IMR-90 (cell line): Measurements from ENCODE around the gene SLC49A4. TPM values are rescaled to one million over a fixed set of nuclear protein-coding genes. Genes with fewer than 3 reads are reported as not detected.
"Not testable (repeated sequence)": the region's sequence is repeated elsewhere in the genome, so short reads cannot be mapped to it uniquely, and the experiment has no call there.

Experiments used
- ATAC-seq: fragments of 200-7000 bp; cut with Tn5 transposase; 2 replicates; pipeline ENCODE4 v1.9.1; 2020; ENCODE audit warnings: low read depth, mild to moderate bottlenecking, moderate library complexity
- BruUV-seq: library from RNA; stranded (reverse); fragments of 400-500 nt; replicated peaks from 2 replicates; lab custom pipeline; 2021; lab: Mats Ljungman, UMichigan
- CTCF ChIA-PET: fragments of 300-600 bp; formaldehyde crosslinking; extraction: SDS; loops from one replicate; lab custom pipeline; 2021; ENCODE audit warnings: antibody characterized with exemption; lab: Yijun Ruan, JAX
- POLR2A ChIA-PET: fragments of 300-600 bp; sonication (Branson Sonifier 250); formaldehyde crosslinking; loops from one replicate; lab custom pipeline; 2022; ENCODE audit warnings: antibody characterized with exemption; ENCODE audit not compliant: unreplicated experiment; lab: Charles Lee
- DNase-seq: peaks from one replicate; pipeline ENCODE4 v3.0.0; 2013
- H2AFZ ChIP-seq: replicated peaks from 2 replicates; pipeline ENCODE3; 2013; ENCODE audit warnings: low read length, mild to moderate bottlenecking; ENCODE audit not compliant: poor library complexity
- H2AK5ac ChIP-seq: 2 replicates; pipeline ENCODE4 v1.6.1; 2013; ENCODE audit warnings: low read depth, low read length, inconsistent platforms
- H2AK9ac ChIP-seq: replicated peaks from 2 replicates; pipeline ENCODE3; 2013; ENCODE audit warnings: mild to moderate bottlenecking, low read depth, low read length, moderate library complexity; ENCODE audit not compliant: poor library complexity
- H2BK120ac ChIP-seq: 2 replicates; pipeline ENCODE4 v1.6.1; 2013; ENCODE audit warnings: low read depth, low read length, inconsistent platforms
- H2BK15ac ChIP-seq: 3 replicates; pipeline ENCODE4 v1.6.1; 2013; ENCODE audit warnings: low read depth, low read length, inconsistent platforms
- H2BK20ac ChIP-seq: 2 replicates; pipeline ENCODE4 v1.6.1; 2013; ENCODE audit warnings: low read depth, mild to moderate bottlenecking, inconsistent platforms, low read length, moderate library complexity
- H2BK5ac ChIP-seq: 2 replicates; pipeline ENCODE4 v1.6.1; 2013; ENCODE audit warnings: mild to moderate bottlenecking, low read depth, low read length, inconsistent platforms; ENCODE audit not compliant: poor library complexity, severe bottlenecking
- H3K14ac ChIP-seq: replicated peaks from 2 replicates; pipeline ENCODE4 v1.6.1; 2013; ENCODE audit warnings: low read depth, low read length, inconsistent platforms
- H3K18ac ChIP-seq: 2 replicates; pipeline ENCODE4 v1.6.1; 2013; ENCODE audit warnings: low read depth, low read length, control low read depth
- H3K23ac ChIP-seq: 2 replicates; pipeline ENCODE4 v1.6.1; 2013; ENCODE audit warnings: low read depth, low read length, inconsistent platforms
- H3K27ac ChIP-seq: 2 replicates; pipeline ENCODE4 v1.5.1; 2013; ENCODE audit warnings: mild to moderate bottlenecking, control low read depth, low read length; ENCODE audit not compliant: insufficient read depth
- H3K27me3 ChIP-seq: 2 replicates; pipeline ENCODE4 v1.6.1; 2013; ENCODE audit warnings: low read length; ENCODE audit not compliant: control insufficient read depth, insufficient read depth
- H3K36me3 ChIP-seq: 2 replicates; pipeline ENCODE4 v1.6.1; 2013; ENCODE audit warnings: low read length, mixed read lengths; ENCODE audit not compliant: control insufficient read depth, insufficient read depth
- H3K4ac ChIP-seq: 2 replicates; pipeline ENCODE4 v1.6.1; 2013; ENCODE audit warnings: low read depth, low read length, inconsistent platforms
- H3K4me1 ChIP-seq: 2 replicates; pipeline ENCODE4 v1.6.1; 2013; ENCODE audit warnings: low read length, mixed read lengths; ENCODE audit not compliant: control insufficient read depth, insufficient read depth
- H3K4me2 ChIP-seq: 2 replicates; pipeline ENCODE4 v1.6.1; 2013; ENCODE audit warnings: low read depth, mild to moderate bottlenecking, control low read depth, low read length, moderate library complexity
- H3K4me3 ChIP-seq: 2 replicates; pipeline ENCODE4 v1.5.1; 2013; ENCODE audit warnings: low read depth, mild to moderate bottlenecking, control low read depth, low read length, moderate library complexity; ENCODE audit not compliant: insufficient read depth
- H3K56ac ChIP-seq: 2 replicates; pipeline ENCODE4 v1.6.1; 2013; ENCODE audit warnings: low read length, inconsistent platforms; ENCODE audit not compliant: insufficient read depth; ENCODE audit errors: extremely low read depth
- H3K79me1 ChIP-seq, 2 experiments: 2 replicates each; pipeline ENCODE4 v1.6.1; 2013; ENCODE audit warnings: low read length in 2 of 2, inconsistent platforms in 1 of 2, low read depth in 1 of 2
- H3K9ac ChIP-seq: 2 replicates; pipeline ENCODE4 v1.6.1; 2013; ENCODE audit warnings: low read depth, low read length, control low read depth
- H3K9me1 ChIP-seq: 2 replicates; pipeline ENCODE4 v1.6.1; 2013; ENCODE audit warnings: low read length, inconsistent platforms; ENCODE audit not compliant: insufficient read depth
- H3K9me3 ChIP-seq: 2 replicates; pipeline ENCODE4 v1.6.1; 2013; ENCODE audit warnings: low read length; ENCODE audit not compliant: control insufficient read depth, insufficient read depth
- H4K20me1 ChIP-seq: 2 replicates; pipeline ENCODE4 v1.6.1; 2013; ENCODE audit warnings: low read length, inconsistent platforms; ENCODE audit not compliant: insufficient read depth
- H4K5ac ChIP-seq: 2 replicates; pipeline ENCODE4 v1.6.1; 2013; ENCODE audit warnings: mild to moderate bottlenecking, low read depth, low read length, control low read depth
- H4K8ac ChIP-seq, 2 experiments: 2 replicates each; pipeline ENCODE4 v1.6.1; 2013; ENCODE audit warnings: low read depth in 2 of 2, low read length in 2 of 2, control low read depth in 1 of 2, inconsistent platforms in 1 of 2
- H4K91ac ChIP-seq: 2 replicates; pipeline ENCODE4 v1.6.1; 2013; ENCODE audit warnings: low read depth, low read length, inconsistent platforms; ENCODE audit not compliant: insufficient read depth
- BHLHE40 ChIP-seq: fragments of 150-350 bp; IDR thresholded peaks from 2 replicates; pipeline ENCODE4 v1.6.1; 2016; ENCODE audit warnings: mild to moderate bottlenecking, low read depth, low read length
- CEBPB ChIP-seq: IDR thresholded peaks from 2 replicates; pipeline ENCODE4 v1.6.1; 2012; ENCODE audit warnings: low read depth, low read length, improper control_type of control experiment
- CHD1 ChIP-seq: IDR thresholded peaks from 2 replicates; pipeline ENCODE4 v1.6.1; 2012; ENCODE audit warnings: low read depth, low read length, improper control_type of control experiment
- FOS ChIP-seq: fragments of 150-350 bp; IDR thresholded peaks from 2 replicates; pipeline ENCODE4 v1.6.1; 2016; ENCODE audit warnings: low read depth, low read length
- WGBS, 2 experiments: methylation state at CpG; one replicate each; pipeline versions ENCODE4 v1.1.5 to v1.1.7; 2013; ENCODE audit warnings: missing lambda C conversion rate in 2 of 2; ENCODE audit not compliant: insufficient read length in 1 of 2; ENCODE audit errors: extremely low coverage in 2 of 2; 5-methylcytosine and 5-hydroxymethylcytosine counted together
- dilution Hi-C: fragments of 300-500 bp; cut with HindIII; formaldehyde crosslinking; loops from one replicate; pipeline ENCODE4 v1.14.3; 2018; ENCODE audit warnings: low sequenced_read_pairs; ENCODE audit not compliant: unreplicated experiment
- in situ Hi-C: fragments of 300-500 bp; cut with MboI; formaldehyde crosslinking; loops from 3 replicates; pipeline ENCODE4 v1.14.3; 2019; ENCODE audit warnings: low sequenced_read_pairs, inconsistent platforms, mixed read lengths
- intact Hi-C: fragments of 100-400 bp; cut with micrococcal nuclease; formaldehyde crosslinking; loops from 2 replicates; pipeline ENCODE4 v1.10.0; 2022
- polyA plus RNA-seq, 3 experiments: library from polyadenylated mRNA; depleted of rRNA; stranded (reverse); fragments of >200 nt; gene quantifications; 2 replicates each; pipeline ENCODE4 v1.2.3, GENCODE V29; 2012; ENCODE audit warnings: low replicate concordance in 1 of 3
- total RNA-seq: library from RNA; depleted of rRNA; stranded (reverse); fragments of >200 nt; gene quantifications from 2 replicates; pipeline ENCODE4 v1.2.3, GENCODE V29; 2012

SLC49A4 gene
- total and polyA plus RNA-seq, 2 of the 4 experiments (the other 2 are of a cell fraction) = 6.5 to 6.8 TPM

DNA sequence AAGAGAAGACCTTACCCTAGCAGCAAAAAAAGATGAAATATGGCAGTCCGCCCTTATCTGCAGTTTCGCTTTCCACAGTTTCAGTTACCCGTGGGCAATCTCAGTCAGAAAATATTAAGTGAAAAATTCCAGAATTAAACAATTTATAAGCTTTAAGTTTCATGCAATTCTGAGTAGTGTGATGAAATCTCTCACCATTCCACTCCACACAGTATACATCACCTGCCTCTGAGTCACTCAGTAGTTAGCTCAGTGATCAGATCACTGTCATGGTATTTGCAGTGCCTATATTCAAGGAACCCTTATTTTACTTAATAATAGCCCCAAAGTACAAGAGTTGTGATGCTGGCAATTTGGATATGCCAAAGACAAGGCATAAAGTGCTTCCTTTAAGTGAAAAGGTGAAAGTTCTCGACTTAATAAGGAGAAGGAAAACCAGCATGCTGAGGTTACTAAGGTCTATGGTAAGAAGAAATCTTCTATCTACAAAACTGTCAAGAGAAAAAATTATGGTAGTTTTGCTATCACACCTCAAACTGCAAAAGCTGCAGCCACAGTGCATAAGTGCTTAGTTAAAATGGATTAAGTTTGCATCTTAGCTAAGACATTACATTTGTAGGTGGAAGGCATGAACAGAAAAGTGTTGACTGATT lies 49.4 kb upstream of the SLC49A4 start:
- H4K91ac ChIP-seq = no peak overlapping the region
- H3K36me3 ChIP-seq = peaks cover under 1% of the 10 kb centered on the region; the same call in 1 of the 2 replicates
- no peak overlapping the region for H4K8ac ChIP-seq
- no peak overlapping the region for H2BK15ac ChIP-seq
- dilution Hi-C loops = no loop called here
- no peaks in the 10 kb centered on the region for H3K9me3 ChIP-seq
- no peak overlapping the region for H3K23ac ChIP-seq
- no peak overlapping the region for H3K4me3 ChIP-seq
- no peaks in the 10 kb centered on the region; the same call in 1 of the 2 replicates for H3K4me1 ChIP-seq
- no peak overlapping the region for H3K27ac ChIP-seq
- H3K56ac ChIP-seq = no peak overlapping the region
- H3K79me1 ChIP-seq = no peaks in the 10 kb centered on the region
- no peak overlapping the region for H4K5ac ChIP-seq
- in situ Hi-C loops = no loop called here
- no peak overlapping the region for H2AK9ac ChIP-seq
- no peak overlapping the region for H3K4ac ChIP-seq
- no peak overlapping the region; the same call in 1 of the 2 replicates for H3K14ac ChIP-seq
- H3K9ac ChIP-seq = no peak overlapping the region
- H2BK20ac ChIP-seq = peak overlapping the region; percentile 56; the same call in 1 of the 2 replicates
- H3K27me3 ChIP-seq = no peaks in the 10 kb centered on the region
- DNase-seq = peak; percentile 90
- ATAC-seq = peak; percentile 96
- H2BK5ac ChIP-seq = peak overlapping the region; percentile 39
- H3K4me2 ChIP-seq = peak overlapping the region; percentile 53; the same call in 1 of the 2 replicates
- ChIA-PET CTCF (interaction anchor here (0.6 to 2.2 kb wide), 4 partner anchors 9 to 282 kb away, joined by 3 to 6 read pairs (median 6); partner anchors contain the start of gene SEMA5B), POLR2A (no interaction called here)
- H4K20me1 ChIP-seq = no peaks in the 10 kb centered on the region
- WGBS, 2 experiments = no CpG with 5 or more reads among the region's 4 CpGs
- no peaks in the 10 kb centered on the region for H3K9me1 ChIP-seq
- intact Hi-C loops = no loop called here
- TF ChIP-seq BHLHE40 = peak; percentile 52; the same call in 1 of the 2 replicates
- no peak for TF ChIP-seq CHD1
- peak; percentile 91 for TF ChIP-seq CEBPB
- TF ChIP-seq FOS = peak; percentile 64; the same call in 1 of the 2 replicates
- no peak overlapping the region for H2AFZ ChIP-seq
- no peak overlapping the region for H3K18ac ChIP-seq
- no peak overlapping the region for H2AK5ac ChIP-seq
- no peak overlapping the region for H2BK120ac ChIP-seq
- BruUV-seq = no TSS peak

DNA sequence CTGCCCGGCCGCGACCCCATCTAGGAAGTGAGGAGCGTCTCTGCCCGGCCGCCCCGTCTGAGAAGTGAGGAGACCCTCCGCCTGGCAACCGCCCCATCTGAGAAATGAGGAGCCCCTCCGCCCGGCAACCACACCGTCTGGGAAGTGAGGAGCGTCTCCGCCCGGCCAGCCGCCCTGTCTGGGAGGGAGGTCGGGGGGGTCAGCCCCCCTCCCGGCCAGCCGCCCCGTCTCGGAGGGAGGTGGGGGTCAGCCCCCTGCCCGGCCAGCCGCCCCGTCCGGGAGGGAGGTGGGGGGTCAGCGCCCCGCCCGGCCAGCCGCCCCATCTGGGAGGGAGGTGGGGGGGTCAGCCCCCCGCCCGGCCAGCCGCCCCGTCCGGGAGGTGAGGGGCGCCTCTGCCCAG lies 47.6 kb upstream of the SLC49A4 start:
- H4K91ac ChIP-seq, H3K79me1 ChIP-seq, H4K8ac ChIP-seq, H3K4me3 ChIP-seq, CTCF ChIA-PET, H3K14ac ChIP-seq, H2BK120ac ChIP-seq, DNase-seq, dilution Hi-C loops, H2BK20ac ChIP-seq, H3K9ac ChIP-seq, H4K20me1 ChIP-seq, intact Hi-C loops, H3K9me3 ChIP-seq, H3K36me3 ChIP-seq, H2AFZ ChIP-seq, ATAC-seq, H3K9me1 ChIP-seq, H3K27ac ChIP-seq, H3K4me2 ChIP-seq, H4K5ac ChIP-seq, H3K56ac ChIP-seq, H3K4me1 ChIP-seq, H2AK9ac ChIP-seq, in situ Hi-C loops, POLR2A ChIA-PET, H2BK15ac ChIP-seq, H2BK5ac ChIP-seq, H3K4ac ChIP-seq, H3K27me3 ChIP-seq, BruUV-seq, H2AK5ac ChIP-seq, H3K18ac ChIP-seq, H3K23ac ChIP-seq: not testable (repeated sequence)
- WGBS, 2 experiments = no CpG with 5 or more reads among the region's 35 CpGs
